Measurements from ENCODE around the gene MOB2.
"Not testable (repeated sequence)": the region's sequence is repeated elsewhere in the genome, so short reads cannot be mapped to it uniquely, and the experiment has no call there.

The MOB2 gene

GRCh38 chr11:1435820-1436467, 50.6 kb downstream of the MOB2 start:
- H3K4me1 ChIP-seq = peaks cover 0 to 39% (median 21%) of the 10 kb centered on the region in 10 experiments; a peak in 16 of 20 replicates
- H3K4me3 ChIP-seq = no peak overlapping the region

GRCh38 chr11:1435479-1435819, 51.1 kb downstream of the MOB2 start:
- H4K20me1 ChIP-seq = peaks cover 0 to 40% (median 0%) of the 10 kb centered on the region in 11 experiments; a peak in 8 of 22 replicates
- not testable (repeated sequence) for H3K36me3 ChIP-seq; H3K4me3 ChIP-seq; H3K9me3 ChIP-seq (replicated peaks in 1 of 11); H3K27ac ChIP-seq; H3K9ac ChIP-seq
- peaks cover 0 to 37% (median 20%) of the 10 kb centered on the region in 10 experiments; a peak in 16 of 20 replicates for H3K4me1 ChIP-seq
- H3K4me2 ChIP-seq = peak overlapping the region in 7 of 11 experiments; percentile 31 to 61 (median 53); a peak in 9 of 22 replicates
- H3K27me3 ChIP-seq = peaks cover 0 to 12% (median 7%) of the 10 kb centered on the region in 11 experiments; a peak in 8 of 22 replicates

More at GRCh38 chr11:1435820-1436467, 50.6 kb downstream of the MOB2 start:
- peaks cover 0 to 12% (median 7%) of the 10 kb centered on the region in 11 experiments; a peak in 8 of 22 replicates for H3K27me3 ChIP-seq
- H3K9ac ChIP-seq = peak overlapping the region in 2 of 11 experiments; percentile 28 to 35; a peak in 1 of 22 replicates
- no peaks in the 10 kb centered on the region for H3K36me3 ChIP-seq
- H3K9me3 ChIP-seq (replicated peaks in 1 of 11) = no peaks in the 10 kb centered on the region
- peaks cover 0 to 40% (median 0%) of the 10 kb centered on the region in 11 experiments; a peak in 8 of 22 replicates for H4K20me1 ChIP-seq
- no peak for TF ChIP-seq Cebpa-rat (IDR thresholded peaks at IDR 0.05)
- no peak overlapping the region for H3K27ac ChIP-seq
- peak overlapping the region in 10 of 11 experiments; percentile 29 to 82 (median 65); a peak in 19 of 22 replicates for H3K4me2 ChIP-seq

GRCh38 chr11:1433977-1434640, 52.5 kb downstream of the MOB2 start:
- Histone ChIP-seq H3K9me3 (replicated peaks in 1 of 11) (no peaks in the 10 kb centered on the region), H3K9ac (no peak overlapping the region), H3K36me3 (no peaks in the 10 kb centered on the region), H3K4me2 (no peak overlapping the region), H3K27me3 (peaks cover 0 to 12% (median 7%) of the 10 kb centered on the region in 11 experiments; a peak in 8 of 22 replicates), H4K20me1 (peaks cover 0 to 35% (median 0%) of the 10 kb centered on the region in 11 experiments; a peak in 8 of 22 replicates), H3K27ac (no peak overlapping the region), H3K4me3 (no peak overlapping the region), H3K4me1 (peaks cover 0 to 27% (median 16%) of the 10 kb centered on the region in 10 experiments; a peak in 16 of 20 replicates)
- no peak for TF ChIP-seq Cebpa-rat (IDR thresholded peaks at IDR 0.05)

GRCh38 chr11:1433568-1433967, 53.0 kb downstream of the MOB2 start:
- no peak overlapping the region for H3K4me2 ChIP-seq
- H4K20me1 ChIP-seq = peaks cover 0 to 33% (median 0%) of the 10 kb centered on the region in 11 experiments; a peak in 8 of 22 replicates
- no peak overlapping the region for H3K27ac ChIP-seq
- H3K36me3 ChIP-seq = no peaks in the 10 kb centered on the region
- no peaks in the 10 kb centered on the region for H3K9me3 ChIP-seq (replicated peaks in 1 of 11)
- peaks cover 0 to 12% (median 7%) of the 10 kb centered on the region in 11 experiments; a peak in 8 of 22 replicates for H3K27me3 ChIP-seq
- H3K4me1 ChIP-seq = peaks cover 0 to 23% (median 16%) of the 10 kb centered on the region in 10 experiments; a peak in 16 of 20 replicates
- no peak overlapping the region for H3K4me3 ChIP-seq
- no peak overlapping the region for H3K9ac ChIP-seq
- TF ChIP-seq Cebpa-rat (IDR thresholded peaks at IDR 0.05) = no peak

GRCh38 chr11:1428762-1429316, 57.7 kb downstream of the MOB2 start:
- Histone ChIP-seq H3K36me3 (no peaks in the 10 kb centered on the region), H3K27me3 (peaks cover 0 to 33% (median 9%) of the 10 kb centered on the region in 11 experiments; a peak in 13 of 22 replicates), H3K4me3 (no peak overlapping the region), H3K4me1 (peaks cover 0 to 7% (median 5%) of the 10 kb centered on the region in 10 experiments; a peak in 7 of 20 replicates), H3K9ac (no peak overlapping the region), H4K20me1 (peaks cover 0 to 42% (median 10%) of the 10 kb centered on the region in 11 experiments; a peak in 9 of 22 replicates), H3K4me2 (no peak overlapping the region), H3K9me3 (replicated peaks in 1 of 11) (no peaks in the 10 kb centered on the region), H3K27ac (no peak overlapping the region)
- no peak for TF ChIP-seq Cebpa-rat (IDR thresholded peaks at IDR 0.05)

- Histone ChIP-seq H3K9ac (no peak overlapping the region), H3K27me3 (peaks cover 0 to 25% (median 9%) of the 10 kb centered on the region in 11 experiments; a peak in 10 of 22 replicates), H3K4me2 (peak overlapping the region in 5 of 11 experiments; percentile 1 to 41 (median 25); a peak in 4 of 22 replicates), H4K20me1 (peaks cover 0 to 48% (median 10%) of the 10 kb centered on the region in 11 experiments; a peak in 7 of 22 replicates), H3K4me1 (peaks cover 0 to 15% (median 5%) of the 10 kb centered on the region in 10 experiments; a peak in 8 of 20 replicates), H3K36me3 (no peaks in the 10 kb centered on the region), H3K27ac (no peak overlapping the region), H3K9me3 (replicated peaks in 1 of 11) (peaks cover 0 to 2% (median 0%) of the 10 kb centered on the region in 11 experiments; a peak in 4 of 22 replicates), H3K4me3 (no peak overlapping the region)
- no peak for TF ChIP-seq Cebpa-rat (IDR thresholded peaks at IDR 0.05)
Measured at GRCh38 chr11:1425439-1425838, 61.1 kb downstream of the MOB2 start.

- H3K27me3 ChIP-seq = peaks cover 0 to 25% (median 9%) of the 10 kb centered on the region in 11 experiments; a peak in 10 of 22 replicates
- TF ChIP-seq Cebpa-rat (IDR thresholded peaks at IDR 0.05) = no peak
- H3K4me3 ChIP-seq = no peak overlapping the region
- no peaks in the 10 kb centered on the region for H3K36me3 ChIP-seq
- H4K20me1 ChIP-seq = peaks cover 0 to 48% (median 10%) of the 10 kb centered on the region in 11 experiments; a peak in 7 of 22 replicates
- H3K9me3 ChIP-seq (replicated peaks in 1 of 11) = peaks cover under 1 to 7% (median 2%) of the 10 kb centered on the region in 11 experiments; a peak in 19 of 22 replicates
- peak overlapping the region in 5 of 11 experiments; percentile 1 to 41 (median 25); a peak in 5 of 22 replicates for H3K4me2 ChIP-seq
- H3K9ac ChIP-seq = no peak overlapping the region
- no peak overlapping the region for H3K27ac ChIP-seq
- peaks cover 0 to 15% (median 5%) of the 10 kb centered on the region in 10 experiments; a peak in 8 of 20 replicates for H3K4me1 ChIP-seq
Measured at GRCh38 chr11:1425006-1425405, 61.6 kb downstream of the MOB2 start.

- Histone ChIP-seq H4K20me1 (peaks cover 0 to 46% (median 10%) of the 10 kb centered on the region in 11 experiments; a peak in 7 of 22 replicates), H3K4me1 (peaks cover 0 to 15% (median 5%) of the 10 kb centered on the region in 10 experiments; a peak in 8 of 20 replicates), H3K9me3 (replicated peaks in 1 of 11) (peaks cover 17 to 23% (median 18%) of the 10 kb centered on the region in 11 experiments), H3K27me3 (peaks cover 0 to 25% (median 9%) of the 10 kb centered on the region in 11 experiments; a peak in 10 of 22 replicates)
- not testable (repeated sequence) for H3K36me3 ChIP-seq, H3K27ac ChIP-seq, H3K4me2 ChIP-seq, H3K9ac ChIP-seq, H3K4me3 ChIP-seq
Measured at GRCh38 chr11:1423406-1423805, 63.2 kb downstream of the MOB2 start.

Measured in BLaER1 treated with 17β-estradiol and CSF1 and Interleukin-3, amounts not matched to agents 10 nM and 100 nM (cell line).